DMS53 treated with DMSO at 0.1 percent for 48 hours (cell line): Measurements from ENCODE around the gene IRAK3.

Experiments
- DNase-seq: peaks from one replicate; lab custom pipeline; 2025; ENCODE audit not compliant: unreplicated experiment; lab: John Stamatoyannopoulos, UW

Gene IRAK3

GRCh38 chr12:66252771-66253170 is 63.8 kb downstream of the IRAK3 start:
- DNase-seq = no peak

GRCh38 chr12:66255737-66256136 is 66.7 kb downstream of the IRAK3 start:
- no peak for DNase-seq

GRCh38 chr12:66258011-66258410 is 69.0 kb downstream of the IRAK3 start:
- no peak for DNase-seq

GRCh38 chr12:66262737-66263136 is 73.7 kb downstream of the IRAK3 start:
- DNase-seq = no peak

GRCh38 chr12:66268562-66268961 is 79.5 kb downstream of the IRAK3 start:
- no peak for DNase-seq

- DNase-seq = no peak
These were observed 80.1 kb downstream of the IRAK3 start for GRCh38 chr12:66269142-66269541.

GRCh38 chr12:66269757-66270383 is 80.9 kb downstream of the IRAK3 start:
- peak; percentile 45 for DNase-seq

GRCh38 chr12:66270613-66271012 is 81.6 kb downstream of the IRAK3 start:
- DNase-seq = no peak

- no peak for DNase-seq
These were observed 83.6 kb downstream of the IRAK3 start for GRCh38 chr12:66272650-66273049.

- no peak for DNase-seq
These were observed 84.1 kb downstream of the IRAK3 start for GRCh38 chr12:66273147-66273546.

- no peak for DNase-seq
These were observed 86.0 kb downstream of the IRAK3 start for GRCh38 chr12:66275040-66275439.

GRCh38 chr12:66279123-66279712 is 90.2 kb downstream of the IRAK3 start:
- peak; percentile 9 for DNase-seq

- DNase-seq = no peak
These were observed 91.5 kb downstream of the IRAK3 start for GRCh38 chr12:66280561-66280960.

GRCh38 chr12:66282244-66282643 is 93.2 kb downstream of the IRAK3 start:
- no peak for DNase-seq

GRCh38 chr12:66287275-66287674 is 98.3 kb downstream of the IRAK3 start:
- DNase-seq = no peak

GRCh38 chr12:66288121-66288520 is 99.1 kb downstream of the IRAK3 start:
- no peak for DNase-seq

- DNase-seq = no peak
These were observed 100.5 kb downstream of the IRAK3 start for GRCh38 chr12:66289485-66289884.

- no peak for DNase-seq
These were observed 101.7 kb downstream of the IRAK3 start for GRCh38 chr12:66290716-66291200.

- DNase-seq = no peak
These were observed 107.2 kb downstream of the IRAK3 start for GRCh38 chr12:66296176-66296683.

GRCh38 chr12:66297080-66297479 is 108.1 kb downstream of the IRAK3 start:
- no peak for DNase-seq

GRCh38 chr12:66297923-66298322 is 108.9 kb downstream of the IRAK3 start:
- no peak for DNase-seq

- DNase-seq = peak; percentile 96
These were observed 113.2 kb downstream of the IRAK3 start, which contains the start of gene HELB for GRCh38 chr12:66301944-66302826. Gene HELB, plus strand, starts transcription at chr12:66302493. Its CDS starts 111 bp downstream, at chr12:66302604.
